HG03432 (cell line): ENCODE measurements around the gene HERC2.
"Not testable (repeated sequence)": the region's sequence is repeated elsewhere in the genome, so short reads cannot be mapped to it uniquely, and the experiment has no call there.

Experiments used
- ATAC-seq: cut with Tn5 transposase; IDR thresholded peaks from one replicate; pipeline ENCODE4 v1.9.1; 2021; ENCODE audit warnings: mild to moderate bottlenecking, moderate library complexity; ENCODE audit not compliant: unreplicated experiment

HERC2 gene

GRCh38 chr15:28182731-28183130, 139.2 kb downstream of the HERC2 start:
- ATAC-seq: no peak

- ATAC-seq: no peak
Measured at GRCh38 chr15:28182216-28182615, 139.8 kb downstream of the HERC2 start.

- no peak for ATAC-seq
Measured at GRCh38 chr15:28181366-28181765, 140.6 kb downstream of the HERC2 start.

- ATAC-seq: no peak
Measured at GRCh38 chr15:28179270-28179669, 142.7 kb downstream of the HERC2 start.

- no peak for ATAC-seq
Measured at GRCh38 chr15:28178727-28179126, 143.3 kb downstream of the HERC2 start.

- ATAC-seq: no peak
Measured at GRCh38 chr15:28178290-28178689, 143.7 kb downstream of the HERC2 start.

- ATAC-seq: no peak
Measured at GRCh38 chr15:28169366-28169765, 152.6 kb downstream of the HERC2 start.

- not testable (repeated sequence) for ATAC-seq
Measured at GRCh38 chr15:28168405-28169121, 153.4 kb downstream of the HERC2 start.

- no peak for ATAC-seq
Measured at GRCh38 chr15:28167042-28167441, 154.9 kb downstream of the HERC2 start.

- ATAC-seq: no peak
Measured at GRCh38 chr15:28165791-28166190, 156.2 kb downstream of the HERC2 start.

- no peak for ATAC-seq
Measured at GRCh38 chr15:28164876-28165275, 157.1 kb downstream of the HERC2 start.

GRCh38 chr15:28154283-28154682, 167.7 kb downstream of the HERC2 start:
- no peak for ATAC-seq

GRCh38 chr15:28153492-28154119, 168.4 kb downstream of the HERC2 start:
- no peak for ATAC-seq

- not testable (repeated sequence) for ATAC-seq
Measured at GRCh38 chr15:28152538-28152923, 169.4 kb downstream of the HERC2 start.

- not testable (repeated sequence) for ATAC-seq
Measured at GRCh38 chr15:28151864-28152537, 170.0 kb downstream of the HERC2 start.

GRCh38 chr15:28147801-28148200, 174.2 kb downstream of the HERC2 start:
- no peak for ATAC-seq

- ATAC-seq: not testable (repeated sequence)
Measured at GRCh38 chr15:28145419-28145818, 176.6 kb downstream of the HERC2 start.

- ATAC-seq: no peak
Measured at GRCh38 chr15:28140062-28140461, 181.9 kb downstream of the HERC2 start.

GRCh38 chr15:28137408-28138039, 184.5 kb downstream of the HERC2 start:
- not testable (repeated sequence) for ATAC-seq

GRCh38 chr15:28136236-28136904, 185.6 kb downstream of the HERC2 start:
- ATAC-seq: peak; percentile 99

GRCh38 chr15:28133281-28133680, 188.7 kb downstream of the HERC2 start:
- ATAC-seq: no peak
